GM12892 (cell line): ENCODE data around the gene ITPRIPL2.

Experiments used
- DNase-seq: peaks from one replicate; pipeline ENCODE4 v3.0.0; 2011; ENCODE audit not compliant: insufficient read length
- FAIRE-seq: peaks from 2 replicates; lab custom pipeline; 2011; peaks lifted over from hg19 to GRCh38; lab: Jason Lieb, UNC
- POLR2A ChIP-seq: IDR thresholded peaks from 2 replicates; pipeline ENCODE4 v1.6.1; 2011; ENCODE audit warnings: low read depth, low read length, control low read depth
- POLR2AphosphoS5 ChIP-seq: IDR thresholded peaks from 2 replicates; pipeline ENCODE4 v1.6.1; 2011; ENCODE audit warnings: low read depth, low read length, control low read depth
- TAF1 ChIP-seq: IDR thresholded peaks from 2 replicates; pipeline ENCODE4 v1.6.1; 2011; ENCODE audit warnings: low read depth, mild to moderate bottlenecking, control low read depth, low read length, borderline replicate concordance

Gene ITPRIPL2

GRCh38 chr16:19112099-19112407 lies 1.7 kb upstream of the ITPRIPL2 start:
- FAIRE-seq: no peak
- DNase-seq: no peak

GRCh38 chr16:19114359-19115147 lies 789 bp downstream of the ITPRIPL2 start:
- DNase-seq: peak; percentile 43
- TF ChIP-seq POLR2A (no peak), POLR2AphosphoS5 (no peak), TAF1 (no peak)
- no peak for FAIRE-seq

More at GRCh38 chr16:19112099-19112407, 1.7 kb upstream of the ITPRIPL2 start:
- TF ChIP-seq POLR2A: no peak

GRCh38 chr16:19115148-19116021 lies 1.6 kb downstream of the ITPRIPL2 start:
- TF ChIP-seq POLR2AphosphoS5 (no peak), POLR2A (no peak), TAF1 (no peak)
- no peak for DNase-seq
- no peak for FAIRE-seq

GRCh38 chr16:19116711-19117449 lies 3.1 kb downstream of the ITPRIPL2 start:
- TF ChIP-seq TAF1 (no peak), POLR2A (no peak), POLR2AphosphoS5 (no peak)
- FAIRE-seq (peak; percentile 62), DNase-seq (no peak)

- TF ChIP-seq TAF1 (no peak), POLR2AphosphoS5 (no peak), POLR2A (no peak)
- peak; percentile 54 for FAIRE-seq
- DNase-seq: no peak
Observed at GRCh38 chr16:19118938-19119431, 5.2 kb downstream of the ITPRIPL2 start.

- FAIRE-seq (no peak), DNase-seq (no peak)
- TF ChIP-seq POLR2AphosphoS5 (no peak), TAF1 (no peak), POLR2A (no peak)
Observed at GRCh38 chr16:19119564-19119963, 5.8 kb downstream of the ITPRIPL2 start.

GRCh38 chr16:19123535-19124178 lies 9.9 kb downstream of the ITPRIPL2 start:
- DNase-seq (no peak), FAIRE-seq (no peak)
- no peak for TF ChIP-seq POLR2A
- TF ChIP-seq TAF1: no peak
- no peak for TF ChIP-seq POLR2AphosphoS5

GRCh38 chr16:19126300-19126699 lies 12.5 kb downstream of the ITPRIPL2 start:
- no peak for TF ChIP-seq POLR2AphosphoS5
- TF ChIP-seq POLR2A: no peak
- TF ChIP-seq TAF1: no peak
- no peak for FAIRE-seq
- no peak for DNase-seq

GRCh38 chr16:19127205-19127604 lies 13.4 kb downstream of the ITPRIPL2 start:
- TF ChIP-seq TAF1 (no peak), POLR2AphosphoS5 (no peak), POLR2A (no peak)
- DNase-seq (no peak), FAIRE-seq (no peak)

GRCh38 chr16:19127674-19128131 lies 13.9 kb downstream of the ITPRIPL2 start:
- no peak for TF ChIP-seq TAF1
- no peak for TF ChIP-seq POLR2AphosphoS5
- TF ChIP-seq POLR2A: no peak
- FAIRE-seq (no peak), DNase-seq (no peak)

GRCh38 chr16:19128454-19129200 lies 14.9 kb downstream of the ITPRIPL2 start:
- FAIRE-seq (no peak), DNase-seq (no peak)
- TF ChIP-seq POLR2AphosphoS5 (no peak), POLR2A (no peak), TAF1 (no peak)
